ENCODE results near the gene SMPDL3A. TPM values are rescaled to one million over a fixed set of nuclear protein-coding genes. Genes with fewer than 3 reads are reported as not detected.
A peak's percentile ranks its signal among the peaks of the same experiment; 100 is the strongest.

Gene SMPDL3A
- total and polyA plus RNA-seq, 2 of the 13 experiments (the other 11 are each of a cell fraction or from before 2014, with no cell fraction given) = 7.8 to 17.3 TPM

GRCh38 chr6:122789182-122790027 is at the start of gene SMPDL3A (continued):
- TF ChIP-seq ZNF678 (CRISPR knock-in tag; IDR thresholded peaks at IDR 0.05) = peak; percentile 93
- TF ChIP-seq ZNF354B (CRISPR knock-in tag; IDR thresholded peaks at IDR 0.05) = no peak; the same call in 1 of the 2 replicates
- peak; percentile 96 for TF ChIP-seq ZNF430 (CRISPR knock-in tag; IDR thresholded peaks at IDR 0.05)
- TF ChIP-seq ZFP41 (CRISPR knock-in tag; IDR thresholded peaks at IDR 0.05; ENCODE audit: borderline replicate concordance) = peak; percentile 97
- TF ChIP-seq ZNF768 (CRISPR knock-in tag; IDR thresholded peaks at IDR 0.05) = peak; percentile 85
- peak; percentile 52; the same call in 1 of the 2 replicates for TF ChIP-seq ZNF652 (CRISPR knock-in tag; IDR thresholded peaks at IDR 0.05; ENCODE audit: borderline replicate concordance, low read depth)
- no peak for TF ChIP-seq CBX2 (IDR thresholded peaks at IDR 0.05; ENCODE audit: low read depth, low read length)
- TF ChIP-seq CBX2 (CRISPR knock-in tag; IDR thresholded peaks at IDR 0.05; ENCODE audit: low read depth) = no peak; the same call in 1 of the 2 replicates
- TF ChIP-seq, protein P1, sequence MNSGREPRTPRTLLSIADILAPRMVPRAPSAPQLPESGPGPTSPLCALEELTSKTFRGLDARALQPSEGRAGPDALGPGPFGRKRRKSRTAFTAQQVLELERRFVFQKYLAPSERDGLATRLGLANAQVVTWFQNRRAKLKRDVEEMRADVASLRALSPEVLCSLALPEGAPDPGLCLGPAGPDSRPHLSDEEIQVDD (CRISPR knock-in tag; IDR thresholded peaks at IDR 0.05; ENCODE audit: borderline replicate concordance) = 0 out of 2 replicates have a peak, but pooled peaks have one; percentile 86
- TF ChIP-seq PRPF4 (IDR thresholded peaks at IDR 0.05; ENCODE audit: low read depth, low read length, poor library complexity, severe bottlenecking) = no peak
- no peak for TF ChIP-seq SRSF4 (IDR thresholded peaks at IDR 0.05; ENCODE audit: low read depth, low read length, poor library complexity, severe bottlenecking)
- peak; percentile 96 for TF ChIP-seq ZNF276 (CRISPR knock-in tag; IDR thresholded peaks at IDR 0.05; ENCODE audit: low read depth)
- TF ChIP-seq REPIN1 (CRISPR knock-in tag; IDR thresholded peaks at IDR 0.05; ENCODE audit: borderline replicate concordance, low read depth) = peak; percentile 90
- 0 out of 2 replicates have a peak, but pooled peaks have one; percentile 69 for TF ChIP-seq ZBTB8A (CRISPR knock-in tag; IDR thresholded peaks at IDR 0.05; ENCODE audit: borderline replicate concordance, low read depth)
- TF ChIP-seq FOXA3 (CRISPR knock-in tag; IDR thresholded peaks at IDR 0.05) = peak; percentile 69
- no peak for TF ChIP-seq TCF12 (IDR thresholded peaks at IDR 0.05)
- peak; percentile 59; the same call in 1 of the 2 replicates for TF ChIP-seq TCF12 (CRISPR knock-in tag; IDR thresholded peaks at IDR 0.05)
- no peak for TF ChIP-seq HNF1A (IDR thresholded peaks at IDR 0.05; ENCODE audit: low read depth)
- TF ChIP-seq HNF1A (CRISPR knock-in tag; IDR thresholded peaks at IDR 0.05; ENCODE audit: borderline replicate concordance) = peak; percentile 81
- TF ChIP-seq, protein P2, sequence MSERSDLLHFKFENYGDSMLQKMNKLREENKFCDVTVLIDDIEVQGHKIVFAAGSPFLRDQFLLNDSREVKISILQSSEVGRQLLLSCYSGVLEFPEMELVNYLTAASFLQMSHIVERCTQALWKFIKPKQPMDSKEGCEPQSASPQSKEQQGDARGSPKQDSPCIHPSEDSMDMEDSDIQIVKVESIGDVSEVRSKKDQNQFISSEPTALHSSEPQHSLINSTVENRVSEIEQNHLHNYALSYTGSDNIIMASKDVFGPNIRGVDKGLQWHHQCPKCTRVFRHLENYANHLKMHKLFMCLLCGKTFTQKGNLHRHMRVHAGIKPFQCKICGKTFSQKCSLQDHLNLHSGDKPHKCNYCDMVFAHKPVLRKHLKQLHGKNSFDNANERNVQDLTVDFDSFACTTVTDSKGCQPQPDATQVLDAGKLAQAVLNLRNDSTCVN (CRISPR knock-in tag; IDR thresholded peaks at IDR 0.05; ENCODE audit: borderline replicate concordance) = peak; percentile 66
- TF ChIP-seq ZNF740 (CRISPR knock-in tag; IDR thresholded peaks at IDR 0.05) = 0 out of 2 replicates have a peak, but pooled peaks have one; percentile 40
